ENCODE measurements around the gene DAZAP2. TPM values are rescaled to one million over a fixed set of nuclear protein-coding genes. Genes with fewer than 3 reads are reported as not detected.

The DAZAP2 gene
- total and polyA plus RNA-seq, 9 of the 15 experiments (the other 6 are each of a cell fraction or from before 2014, with no cell fraction given): 116 to 668 (median 227) TPM

- TF ChIP-seq, protein P1, sequence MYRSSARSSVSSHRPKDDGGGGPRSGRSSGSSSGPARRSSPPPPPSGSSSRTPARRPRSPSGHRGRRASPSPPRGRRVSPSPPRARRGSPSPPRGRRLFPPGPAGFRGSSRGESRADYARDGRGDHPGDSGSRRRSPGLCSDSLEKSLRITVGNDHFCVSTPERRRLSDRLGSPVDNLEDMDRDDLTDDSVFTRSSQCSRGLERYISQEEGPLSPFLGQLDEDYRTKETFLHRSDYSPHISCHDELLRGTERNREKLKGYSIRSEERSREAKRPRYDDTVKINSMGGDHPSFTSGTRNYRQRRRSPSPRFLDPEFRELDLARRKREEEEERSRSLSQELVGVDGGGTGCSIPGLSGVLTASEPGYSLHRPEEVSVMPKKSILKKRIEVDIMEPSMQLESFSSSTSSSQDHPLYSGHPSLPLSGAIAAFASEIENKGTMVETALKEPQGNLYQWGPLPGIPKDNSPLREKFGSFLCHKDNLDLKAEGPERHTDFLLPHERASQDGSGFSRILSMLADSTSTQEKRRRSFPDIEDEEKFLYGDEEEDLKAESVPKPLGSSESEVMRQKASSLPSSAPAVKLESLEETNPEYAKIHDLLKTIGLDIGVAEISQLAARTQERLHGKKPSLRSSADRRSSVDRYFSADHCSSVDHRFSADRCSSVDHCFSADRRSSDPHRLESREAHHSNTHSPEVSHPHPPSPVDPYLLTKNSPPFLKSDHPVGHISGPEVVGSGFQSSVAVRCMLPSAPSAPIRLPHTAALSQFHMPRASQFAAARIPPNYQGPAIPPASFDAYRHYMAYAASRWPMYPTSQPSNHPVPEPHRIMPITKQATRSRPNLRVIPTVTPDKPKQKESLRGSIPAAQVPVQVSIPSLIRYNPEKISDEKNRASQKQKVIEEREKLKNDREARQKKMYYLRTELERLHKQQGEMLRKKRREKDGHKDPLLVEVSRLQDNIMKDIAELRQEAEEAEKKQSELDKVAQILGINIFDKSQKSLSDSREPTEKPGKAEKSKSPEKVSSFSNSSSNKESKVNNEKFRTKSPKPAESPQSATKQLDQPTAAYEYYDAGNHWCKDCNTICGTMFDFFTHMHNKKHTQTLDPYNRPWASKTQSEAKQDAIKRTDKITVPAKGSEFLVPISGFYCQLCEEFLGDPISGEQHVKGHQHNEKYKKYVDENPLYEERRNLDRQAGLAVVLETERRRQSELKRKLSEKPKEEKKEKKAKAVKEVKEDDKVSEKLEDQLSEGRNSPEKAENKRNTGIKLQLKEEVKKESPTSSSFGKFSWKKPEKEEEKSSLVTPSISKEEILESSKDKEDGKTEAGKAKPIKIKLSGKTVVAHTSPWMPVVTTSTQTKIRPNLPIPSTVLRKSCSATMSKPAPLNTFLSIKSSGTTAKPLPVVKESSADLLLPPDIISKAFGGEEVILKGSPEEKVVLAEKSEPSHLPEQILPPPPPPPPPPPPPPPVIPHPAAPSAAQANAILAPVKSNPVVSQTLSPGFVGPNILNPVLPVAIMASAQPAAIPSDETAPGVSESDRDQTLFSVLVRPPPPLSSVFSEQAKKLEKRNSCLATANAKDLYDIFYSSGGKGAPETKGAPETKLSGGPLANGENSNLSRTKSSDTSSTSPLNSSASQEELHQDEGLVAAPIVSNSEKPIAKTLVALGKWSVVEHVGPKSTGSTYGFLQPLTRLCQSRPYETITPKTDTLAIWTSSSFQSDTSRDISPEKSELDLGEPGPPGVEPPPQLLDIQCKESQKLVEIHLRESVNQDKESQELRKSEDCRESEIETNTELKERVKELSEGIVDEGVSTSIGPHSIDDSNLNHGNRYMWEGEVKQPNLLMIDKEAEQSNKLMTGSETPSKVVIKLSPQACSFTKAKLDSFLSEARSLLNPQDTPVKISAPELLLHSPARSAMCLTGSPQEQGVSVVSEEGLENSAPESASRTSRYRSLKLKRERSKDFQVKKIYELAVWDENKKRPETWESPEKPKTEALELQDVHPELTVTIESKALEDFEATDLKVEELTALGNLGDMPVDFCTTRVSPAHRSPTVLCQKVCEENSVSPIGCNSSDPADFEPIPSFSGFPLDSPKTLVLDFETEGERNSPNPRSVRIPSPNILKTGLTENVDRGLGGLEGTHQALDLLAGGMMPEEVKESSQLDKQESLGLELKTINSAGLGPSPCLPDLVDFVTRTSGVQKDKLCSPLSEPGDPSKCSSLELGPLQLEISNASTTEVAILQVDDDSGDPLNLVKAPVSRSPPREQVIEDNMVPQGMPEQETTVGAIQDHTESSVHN (IDR thresholded peaks at IDR 0.05; ENCODE audit: borderline replicate concordance in 1 of 2, low read depth in 1 of 2): 0 out of 4 replicates have a peak, but pooled peaks of 1 of the 2 experiments have one; percentile 51
- TF ChIP-seq TAF1 (IDR thresholded peaks at IDR 0.05; ENCODE audit: control insufficient read depth, extremely low read depth, insufficient read depth, low read length, severe bottlenecking) (peak; percentile 36), ZNF717 (CRISPR knock-in tag; IDR thresholded peaks at IDR 0.05) (no peak), ZNF274 (IDR thresholded peaks at IDR 0.05; ENCODE audit: borderline replicate concordance, low read depth, low read length) (no peak), HSF4 (CRISPR knock-in tag; IDR thresholded peaks at IDR 0.05; ENCODE audit: borderline replicate concordance) (no peak), RREB1 (CRISPR knock-in tag; IDR thresholded peaks at IDR 0.05) (peak; percentile 89), TBP (optimal IDR thresholded peaks at IDR 0.05; ENCODE audit: low read depth, low read length) (peak; percentile 47), HDGF (IDR thresholded peaks at IDR 0.05) (no peak), POLR3G (IDR thresholded peaks at IDR 0.05; ENCODE audit: extremely low read depth, insufficient read length, insufficient replicate concordance) (no peak)
- TF ChIP-seq, protein P2, sequence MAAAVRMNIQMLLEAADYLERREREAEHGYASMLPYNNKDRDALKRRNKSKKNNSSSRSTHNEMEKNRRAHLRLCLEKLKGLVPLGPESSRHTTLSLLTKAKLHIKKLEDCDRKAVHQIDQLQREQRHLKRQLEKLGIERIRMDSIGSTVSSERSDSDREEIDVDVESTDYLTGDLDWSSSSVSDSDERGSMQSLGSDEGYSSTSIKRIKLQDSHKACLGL (CRISPR knock-in tag; IDR thresholded peaks at IDR 0.05; ENCODE audit: borderline replicate concordance, poor library complexity, severe bottlenecking): no peak
- TF ChIP-seq, protein P3, sequence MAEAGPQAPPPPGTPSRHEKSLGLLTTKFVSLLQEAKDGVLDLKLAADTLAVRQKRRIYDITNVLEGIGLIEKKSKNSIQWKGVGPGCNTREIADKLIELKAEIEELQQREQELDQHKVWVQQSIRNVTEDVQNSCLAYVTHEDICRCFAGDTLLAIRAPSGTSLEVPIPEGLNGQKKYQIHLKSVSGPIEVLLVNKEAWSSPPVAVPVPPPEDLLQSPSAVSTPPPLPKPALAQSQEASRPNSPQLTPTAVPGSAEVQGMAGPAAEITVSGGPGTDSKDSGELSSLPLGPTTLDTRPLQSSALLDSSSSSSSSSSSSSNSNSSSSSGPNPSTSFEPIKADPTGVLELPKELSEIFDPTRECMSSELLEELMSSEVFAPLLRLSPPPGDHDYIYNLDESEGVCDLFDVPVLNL (CRISPR knock-in tag; IDR thresholded peaks at IDR 0.05; ENCODE audit: low read depth): no peak
Measured at GRCh38 chr12:51246254-51246853, 7.7 kb downstream of the DAZAP2 start (continued).

Data from K562 (cell line).